NOMO-1 treated with dmso at 0.1 percent for 144 hours (cell line): ENCODE results near the gene CASQ1.

Source experiments
- DNase-seq: peaks from one replicate; lab custom pipeline; 2025; ENCODE audit not compliant: unreplicated experiment; lab: John Stamatoyannopoulos, UW

The CASQ1 gene

DNA sequence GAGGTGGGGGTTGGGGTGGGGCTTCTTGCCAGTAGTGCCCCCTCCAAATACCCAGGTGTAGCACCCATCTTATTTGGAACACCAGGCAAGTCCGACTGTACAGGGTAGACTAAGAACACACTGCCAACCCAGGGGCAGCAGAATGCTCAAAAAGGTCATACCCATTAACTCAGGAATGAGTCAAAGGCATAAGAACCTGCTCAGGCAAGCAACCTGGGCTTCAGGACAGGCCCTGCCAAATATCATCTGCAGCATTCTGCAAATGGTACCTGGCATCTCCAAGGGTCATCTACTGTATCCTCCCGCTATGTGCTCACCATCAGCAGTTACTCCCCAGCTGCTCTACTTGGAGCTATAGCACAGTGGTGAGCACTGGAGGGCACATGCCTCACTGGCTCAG is 34.2 kb downstream of the CASQ1 start:
- DNase-seq, result no peak

DNA sequence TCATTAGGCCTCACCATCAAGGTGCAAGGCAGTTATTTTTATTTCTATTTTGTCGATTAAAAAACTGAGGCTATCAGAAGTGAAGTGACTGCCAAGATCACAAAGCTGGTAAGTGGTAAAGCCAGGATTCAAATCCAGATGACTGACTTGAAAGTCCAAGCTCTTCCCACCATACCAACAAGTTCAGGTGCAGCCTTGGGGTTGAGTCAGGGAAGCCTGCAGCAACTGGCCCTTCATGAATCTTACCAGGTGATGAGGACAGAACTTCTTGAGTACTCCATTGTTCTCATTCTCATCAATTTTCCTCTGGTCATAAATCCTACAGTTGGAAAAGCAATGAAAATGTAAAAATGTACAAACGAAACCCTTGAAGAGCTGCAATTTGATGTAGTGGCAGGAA is 35.0 kb downstream of the CASQ1 start:
- DNase-seq, result no peak

DNA sequence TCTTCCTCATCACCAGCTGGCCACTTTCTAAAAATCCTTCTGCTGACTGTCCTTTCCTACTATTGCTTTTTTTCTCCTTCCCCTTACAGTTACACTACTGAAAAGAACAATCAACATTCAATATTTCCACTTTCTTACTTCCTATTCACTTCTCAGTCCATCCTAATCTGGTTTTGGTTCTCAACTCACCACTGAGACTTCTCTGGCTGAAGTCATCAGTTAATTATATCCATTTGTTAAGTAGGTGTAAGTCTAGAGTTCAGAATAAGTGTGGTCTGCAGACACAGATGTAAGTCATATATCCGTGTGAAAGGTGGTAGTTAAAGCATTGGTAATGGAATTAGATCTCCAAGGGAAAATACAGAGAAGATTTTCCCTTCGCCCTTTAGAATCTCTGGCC is 36.2 kb downstream of the CASQ1 start:
- no peak for DNase-seq

DNA sequence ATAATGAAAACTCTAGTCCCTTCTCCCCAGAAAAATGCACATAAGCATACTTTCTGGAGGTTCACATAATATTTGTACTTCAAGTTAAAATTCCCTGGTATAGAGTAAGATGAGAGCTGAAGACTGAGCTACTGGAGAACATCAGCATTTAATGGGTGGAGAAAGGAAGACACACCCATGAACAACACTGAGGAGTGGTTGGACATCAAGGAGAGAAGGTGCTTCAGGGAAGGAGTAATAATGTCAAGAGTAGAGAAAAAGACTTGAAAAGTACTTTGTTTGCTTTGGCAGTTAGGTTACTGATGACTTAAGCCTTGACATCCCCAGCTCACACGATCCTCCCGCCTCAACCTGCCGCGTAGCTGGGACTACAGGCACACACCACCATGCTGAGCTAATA is 36.7 kb downstream of the CASQ1 start:
- DNase-seq, result no peak

DNA sequence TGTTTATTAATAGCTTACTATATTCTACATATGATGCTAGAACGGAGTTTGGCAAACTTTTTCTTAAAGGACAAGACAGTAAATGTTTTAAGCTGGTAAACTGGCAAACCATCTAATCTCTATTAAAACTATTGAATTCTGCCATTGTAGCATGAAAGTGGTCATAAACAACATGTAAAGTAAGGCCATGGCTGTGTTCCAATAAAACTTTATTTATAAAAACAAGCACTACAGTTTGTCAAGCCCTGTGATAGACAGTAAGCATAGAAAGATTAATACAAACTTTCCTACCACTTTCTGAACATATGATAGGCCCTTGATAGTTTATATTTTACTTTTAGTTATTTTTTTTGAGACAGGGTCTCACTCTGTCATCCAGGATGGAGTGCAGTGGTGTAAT is 37.2 kb downstream of the CASQ1 start:
- DNase-seq, result no peak

DNA sequence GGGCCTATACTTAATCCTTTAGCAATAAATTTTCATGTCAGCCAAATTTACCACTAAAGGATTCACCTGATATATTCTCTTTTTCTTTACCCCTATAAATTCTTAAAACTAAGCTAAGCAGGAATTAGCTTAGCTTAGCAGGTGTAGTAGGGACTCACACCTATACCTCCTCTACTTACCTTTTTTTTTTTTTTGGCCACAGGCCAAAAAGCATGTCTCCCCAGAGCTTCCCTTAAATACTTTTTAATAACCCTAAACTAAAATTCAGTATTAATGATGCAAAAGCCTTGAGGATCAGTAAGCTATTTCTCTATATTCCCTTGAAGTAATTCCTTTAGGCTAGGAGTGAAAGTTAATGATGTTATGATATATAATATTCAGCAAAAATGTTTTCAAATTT is 38.1 kb downstream of the CASQ1 start:
- DNase-seq, result no peak

DNA sequence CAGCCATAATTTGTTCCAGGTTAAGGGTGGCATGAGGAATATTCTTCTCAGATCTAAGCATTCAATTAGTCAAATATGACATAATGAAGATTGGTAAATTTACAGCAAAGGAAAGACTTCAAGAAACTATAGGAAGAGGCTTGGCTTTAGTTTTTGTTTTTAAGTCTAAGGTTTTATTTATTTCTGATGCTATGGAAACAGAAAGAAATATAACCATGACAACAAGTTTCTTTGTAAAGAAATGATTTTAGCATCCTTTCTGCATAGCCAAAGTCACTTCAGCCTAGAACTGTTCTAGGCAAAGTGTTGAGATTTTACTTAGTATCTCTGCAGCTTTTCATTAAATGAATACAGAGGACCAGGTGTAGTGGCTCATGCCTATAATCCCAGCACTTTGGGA is 42.5 kb downstream of the CASQ1 start:
- DNase-seq, result no peak

DNA sequence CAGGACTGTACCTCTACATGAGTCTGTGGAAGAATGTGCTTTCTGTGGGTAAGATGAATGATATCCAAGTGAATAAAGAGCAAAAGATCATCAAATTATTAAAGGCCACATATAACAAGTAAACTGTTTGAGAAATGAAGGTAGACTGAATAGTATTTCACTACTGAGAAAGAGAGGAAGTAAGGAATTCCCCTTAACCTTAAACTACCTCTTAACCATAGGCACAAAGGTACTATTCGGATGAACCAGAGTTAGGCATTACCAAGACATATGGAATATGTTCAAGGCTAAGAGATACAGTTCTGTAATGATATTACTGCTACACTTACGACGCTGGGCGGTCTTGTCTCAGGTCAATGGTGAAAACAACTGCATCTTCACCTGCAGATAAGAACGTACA is 46.4 kb downstream of the CASQ1 start:
- DNase-seq, result no peak

DNA sequence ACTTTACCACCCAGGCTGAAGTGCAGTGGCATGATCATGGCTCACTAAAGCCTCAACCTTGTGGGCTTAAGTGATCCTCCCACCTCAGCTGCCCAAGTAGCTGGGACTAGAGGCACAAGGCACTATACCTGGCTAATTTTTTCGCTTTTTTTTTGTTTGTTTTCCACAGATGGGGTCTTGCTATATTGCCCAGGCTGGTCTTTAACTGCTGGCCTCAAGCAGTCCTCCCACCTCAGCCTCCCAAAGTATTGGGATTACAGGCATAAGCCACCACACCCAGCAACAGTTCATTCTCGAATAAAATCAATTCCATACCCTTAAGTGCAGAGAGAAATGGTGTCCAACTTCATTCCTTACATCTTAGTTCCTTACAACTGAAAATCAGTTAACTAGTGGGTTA is 47.2 kb downstream of the CASQ1 start:
- no peak for DNase-seq

DNA sequence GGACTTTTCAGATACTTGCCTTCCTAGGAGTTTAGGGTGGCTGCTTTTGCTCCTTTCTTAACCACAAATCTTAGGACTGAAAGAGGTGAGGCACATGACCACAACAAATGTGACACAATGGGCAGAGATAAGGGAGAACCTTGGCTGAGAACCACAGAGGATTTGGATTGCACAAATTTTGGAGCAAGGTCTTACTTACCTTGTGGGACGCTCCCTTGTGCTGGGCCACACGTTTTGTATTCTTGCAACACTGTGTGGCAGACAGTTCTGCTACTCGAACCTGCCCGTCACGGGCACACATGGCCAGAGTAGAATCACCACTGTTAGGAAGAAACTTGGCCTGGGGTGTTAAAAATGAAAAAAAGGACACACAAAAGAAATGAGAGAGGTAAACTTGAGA is 48.0 kb downstream of the CASQ1 start:
- DNase-seq, result no peak

DNA sequence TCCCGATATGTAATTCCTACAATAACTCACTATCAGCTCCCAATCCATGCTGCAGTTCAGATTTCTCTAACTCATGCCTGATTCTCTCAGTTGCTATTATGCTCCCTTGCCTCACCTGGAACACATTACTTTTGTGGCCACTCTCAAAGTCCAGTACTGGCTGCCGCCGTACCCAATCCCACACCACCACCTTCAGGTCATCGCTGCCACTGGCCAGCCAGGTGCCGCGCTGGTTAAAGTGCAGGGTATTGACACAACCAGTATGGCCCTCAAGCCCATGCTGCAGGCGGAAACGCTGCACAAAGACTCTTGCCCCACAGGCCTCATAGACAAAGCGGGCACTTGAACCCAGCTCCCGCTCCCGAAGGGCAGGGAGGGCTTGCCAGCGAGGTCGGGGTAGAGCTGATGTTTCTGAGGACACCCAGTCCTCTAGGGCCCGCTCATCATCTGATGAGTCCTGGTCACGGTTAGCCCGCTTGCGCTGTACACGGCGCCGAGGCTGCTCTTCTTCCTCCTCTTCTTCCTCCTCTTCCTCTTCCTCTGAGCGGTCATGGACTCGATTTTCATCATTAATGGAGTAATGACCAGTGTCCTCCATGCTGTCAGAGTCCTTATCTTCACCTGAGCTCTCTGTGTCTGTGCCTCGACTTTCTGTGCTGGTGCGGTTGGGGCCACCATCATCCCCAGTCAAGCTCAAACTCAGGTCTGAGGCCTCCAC is 49.4 kb downstream of the CASQ1 start:
- no peak for DNase-seq

DNA sequence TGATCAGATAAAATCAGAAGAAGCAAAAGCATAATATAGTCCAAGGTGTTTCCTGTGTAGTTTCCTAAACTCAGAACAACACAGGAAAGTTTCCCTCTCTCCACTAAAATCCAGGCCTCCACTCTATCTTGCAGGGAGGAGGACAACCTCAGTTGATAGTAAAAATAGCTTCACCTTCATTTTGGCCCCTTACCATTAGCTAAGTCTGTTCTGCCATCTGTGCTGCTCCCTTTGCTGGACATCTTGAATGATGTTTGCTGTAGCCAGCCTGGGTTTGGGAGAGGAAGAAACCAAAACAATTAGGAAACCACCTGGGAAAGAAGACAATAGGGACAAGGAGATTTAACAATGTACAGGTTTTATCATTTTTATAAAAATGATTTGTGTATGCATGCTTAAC is 53.4 kb downstream of the CASQ1 start:
- DNase-seq, result no peak

DNA sequence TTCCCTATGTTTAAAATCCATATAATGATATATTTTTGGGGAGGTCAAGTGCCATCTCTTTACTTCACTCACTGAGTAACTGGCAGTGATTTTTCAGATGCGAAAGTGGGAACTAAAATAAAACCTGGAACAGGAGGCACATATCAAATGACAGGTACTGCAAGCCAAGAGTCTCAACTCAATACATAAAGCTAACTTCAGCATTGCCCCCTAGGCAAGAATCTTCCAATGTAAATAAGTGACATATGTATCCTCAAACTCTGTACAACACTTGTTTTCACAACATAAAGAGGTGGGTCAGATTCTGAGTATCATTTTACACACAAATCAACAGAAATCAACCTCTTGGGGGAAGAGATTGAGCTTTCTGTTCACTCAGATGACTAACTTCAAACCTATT is 53.8 kb downstream of the CASQ1 start:
- no peak for DNase-seq

DNA sequence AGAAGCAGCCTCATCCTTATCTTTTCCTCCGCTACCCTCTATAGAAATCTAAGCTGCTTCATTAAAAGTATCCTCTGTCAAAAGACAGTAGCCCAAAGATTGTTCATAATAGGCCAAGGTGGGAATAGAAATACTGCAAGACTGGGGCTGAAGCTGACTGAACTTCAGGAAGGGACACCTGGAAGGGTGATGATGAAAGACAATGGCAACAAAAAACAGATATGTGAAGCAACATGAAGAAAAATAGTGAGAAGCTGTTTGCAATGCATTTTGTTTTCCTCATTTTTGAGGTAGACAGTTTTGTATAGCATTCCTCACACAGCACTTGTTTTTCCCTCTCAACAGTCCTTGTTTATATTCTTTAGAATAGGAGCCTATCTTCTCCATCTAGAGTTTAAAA is 55.1 kb downstream of the CASQ1 start:
- DNase-seq, result no peak

DNA sequence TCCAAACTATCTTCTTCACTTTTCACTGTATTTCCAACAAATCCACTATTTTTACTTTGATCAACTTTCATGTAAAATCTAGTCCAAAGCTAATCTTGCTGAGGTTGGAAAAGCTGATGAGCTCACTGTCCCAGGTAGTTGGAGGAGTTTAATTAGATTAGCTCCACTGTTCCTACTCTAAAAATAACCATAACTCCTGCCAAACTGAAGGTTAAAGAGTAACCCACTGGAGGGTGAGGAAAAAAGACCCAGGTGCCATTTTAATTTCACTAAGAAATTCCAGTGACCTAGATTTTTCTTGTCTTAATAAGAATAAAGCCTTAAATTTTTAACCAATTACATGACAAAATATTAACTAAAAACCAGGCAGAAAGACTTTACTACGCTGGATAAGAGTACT is 56.7 kb downstream of the CASQ1 start:
- DNase-seq, result no peak

DNA sequence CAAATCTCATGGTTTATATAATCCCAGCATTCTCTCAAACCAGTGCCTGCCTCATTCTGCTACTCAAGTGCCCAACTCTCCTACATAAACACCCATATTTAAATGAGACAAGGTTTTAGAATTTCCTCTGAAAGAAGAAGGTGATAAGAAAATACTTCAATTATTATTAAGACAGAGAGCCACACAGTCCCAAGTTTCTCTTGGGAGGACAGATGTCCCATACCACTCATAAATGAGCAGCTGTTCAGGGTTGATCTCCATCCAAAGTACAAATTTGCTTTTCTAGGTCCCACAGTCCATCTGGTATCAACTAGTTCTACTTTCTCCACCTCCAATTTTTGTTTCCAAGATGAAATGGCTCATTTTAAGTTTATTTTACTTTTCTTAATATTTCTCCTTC is 60.6 kb downstream of the CASQ1 start:
- no peak for DNase-seq
